ENCODE results near the gene ZNG1F.
"Not testable (repeated sequence)": the region's sequence is repeated elsewhere in the genome, so short reads cannot be mapped to it uniquely, and the experiment has no call there.

ZNG1F gene

GRCh38 chr9:41086215-41086614, 102.9 kb downstream of the ZNG1F start:
- DNase-seq (ENCODE audit: low read depth): not testable (repeated sequence)

DNA sequence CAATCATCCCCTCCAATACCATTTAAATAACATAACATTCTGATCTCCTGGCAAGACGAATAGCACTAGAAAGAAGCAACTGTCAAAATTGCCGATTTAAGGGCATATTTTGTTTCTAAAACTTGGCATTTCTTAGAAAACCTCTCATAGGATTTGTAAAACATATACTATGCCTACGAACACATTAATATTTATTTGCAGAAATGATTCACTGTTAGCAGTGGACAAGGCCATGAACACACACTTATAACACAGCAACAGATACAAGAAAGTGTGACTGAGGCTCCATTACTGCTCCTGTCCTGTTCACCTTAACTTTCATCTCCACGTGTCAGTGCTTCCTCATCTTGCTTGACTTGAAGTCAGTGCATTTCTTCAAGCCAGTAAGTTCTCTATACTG, 106.8 kb downstream of the ZNG1F start:
- not testable (repeated sequence) for DNase-seq (ENCODE audit: low read depth)
